Measurements from ENCODE around the gene ZFP57.

Gene ZFP57

DNA sequence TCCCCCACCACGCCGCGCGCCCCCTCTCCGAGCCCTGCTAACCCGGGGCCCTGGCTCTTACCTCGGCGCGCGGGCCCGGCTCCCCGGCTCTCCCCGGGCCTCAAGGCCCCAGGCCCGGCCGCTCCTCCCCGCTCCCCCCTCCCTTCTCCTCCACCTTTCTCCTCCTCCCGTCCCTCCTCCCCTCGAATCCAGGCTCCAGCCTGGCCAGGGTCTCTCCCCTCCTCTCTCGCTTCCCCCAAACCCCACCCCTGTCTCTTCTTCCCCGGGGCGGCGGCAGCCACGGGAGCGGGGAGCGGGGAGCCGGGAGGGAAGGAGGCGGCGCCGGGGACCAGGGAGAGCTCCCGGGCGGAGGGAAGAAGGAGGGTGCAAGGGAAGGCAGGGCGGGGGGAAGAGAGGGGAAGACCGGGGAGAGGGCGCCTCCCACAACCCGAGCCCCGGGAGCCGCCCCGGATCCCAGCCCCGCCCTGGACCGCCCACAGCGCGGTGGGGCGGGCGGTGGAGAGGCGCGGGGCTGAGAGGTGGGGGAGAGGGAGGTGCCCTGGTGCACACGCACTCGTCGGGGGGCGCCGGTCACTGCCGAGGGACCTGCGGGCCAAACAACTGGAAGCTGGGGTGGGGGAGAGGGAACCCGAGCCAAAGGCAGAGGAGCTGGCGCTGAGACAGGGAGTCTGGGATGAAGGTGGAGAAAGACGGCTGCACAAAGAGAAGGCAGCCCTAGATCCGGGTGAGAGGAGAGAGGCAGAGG is 48.0 kb downstream of the ZFP57 start, which contains the start of gene GABBR1:
TSS of gene GABBR1 (minus strand) at position 395 of the 745 bp plus-strand sequence. CDS start 798 bp downstream, outside the sequence.
- Histone ChIP-seq H3K4me1 (ENCODE audit: control insufficient read depth, low read depth, low read length) (peaks cover 4% of the 10 kb centered on the region), H4K5ac (ENCODE audit: low read length) (no peak within 1 kb of the TSS), H3K4ac (ENCODE audit: low read depth, low read length) (peak within 1 kb of the TSS; percentile 65), H2BK15ac (replicated peaks; ENCODE audit: low read depth) (no peak within 1 kb of the TSS), H2BK120ac (ENCODE audit: low read depth, low read length) (peak within 1 kb of the TSS; percentile 76), H3K79me1 (ENCODE audit: low read length) (peaks cover 7% of the 10 kb centered on the region), H3K36me3 (ENCODE audit: control insufficient read depth, insufficient read depth, low read length) (no peaks in the 10 kb centered on the region), H2AK5ac (ENCODE audit: low read length) (peak within 1 kb of the TSS; percentile 98), H3K79me2 (ENCODE audit: control insufficient read depth, insufficient read depth, low read length) (peaks cover 20% of the 10 kb centered on the region), H3K56ac (ENCODE audit: low read length) (peak within 1 kb of the TSS; percentile 97), H3K27me3 (ENCODE audit: insufficient read depth, low read length, poor library complexity) (no peaks in the 10 kb centered on the region), H4K8ac (ENCODE audit: low read depth, low read length) (peak within 1 kb of the TSS; percentile 83), H3K23ac (ENCODE audit: low read length) (peak within 1 kb of the TSS; percentile 80), H3K18ac (ENCODE audit: low read length) (peak within 1 kb of the TSS; percentile 93), H3K9ac (ENCODE audit: low read length) (peak within 1 kb of the TSS; percentile 93), H3K4me3 (ENCODE audit: low read length) (peak within 1 kb of the TSS; percentile 75), H3K27ac (ENCODE audit: low read depth, low read length) (peak within 1 kb of the TSS; percentile 74), H2BK5ac (ENCODE audit: low read length) (peak within 1 kb of the TSS; percentile 73), H3K4me2 (ENCODE audit: low read length) (peak within 1 kb of the TSS; percentile 99)
- no CpG with 5 or more reads among the region's 57 CpGs for WGBS (ENCODE audit: extremely low coverage, insufficient coverage, low lambda C conversion rate)
- DNase-seq = peak; percentile 94

DNA sequence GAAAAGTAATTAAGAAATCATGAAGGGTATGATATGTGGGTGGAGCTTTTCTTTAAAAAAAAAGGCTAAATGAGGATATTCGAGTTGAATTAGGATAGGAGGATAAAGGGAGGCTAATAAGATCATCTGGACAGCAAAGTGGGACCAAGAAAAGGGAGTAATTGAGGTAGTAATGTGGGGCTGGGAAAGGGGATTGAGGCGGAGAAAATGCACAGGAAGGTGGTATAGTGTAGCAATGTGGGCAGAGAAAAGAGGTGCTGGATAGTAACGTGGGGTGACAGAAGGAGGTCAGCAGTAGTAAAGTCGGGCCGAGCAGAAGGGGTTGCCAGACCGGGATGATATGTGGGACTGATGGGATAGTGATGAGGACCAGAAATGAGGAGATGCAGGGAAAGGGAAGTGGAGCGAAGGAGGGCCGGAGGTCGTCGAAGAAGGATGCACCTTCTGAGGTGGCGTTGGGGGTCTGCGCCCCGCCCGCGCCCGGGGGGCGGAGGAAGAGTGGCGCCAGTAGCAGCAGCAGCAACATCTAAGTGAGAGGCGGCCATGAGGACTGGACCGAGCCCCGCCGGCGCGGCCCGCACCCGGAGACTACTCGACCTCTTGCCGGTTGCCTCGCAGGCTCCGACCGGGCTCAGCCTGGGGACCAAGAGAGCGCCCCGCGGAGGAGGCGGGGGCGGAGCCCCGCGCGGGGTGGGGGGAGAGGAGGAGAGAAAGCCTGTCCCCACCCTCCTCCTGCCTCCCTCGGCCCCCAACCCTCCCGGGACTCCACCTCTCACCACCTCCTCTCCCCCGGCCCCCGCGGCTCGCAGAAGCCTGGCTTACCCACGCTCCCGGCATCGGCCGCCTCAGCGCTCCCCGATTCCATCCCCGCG is 48.9 kb downstream of the ZFP57 start:
- WGBS (ENCODE audit: extremely low coverage, insufficient coverage, low lambda C conversion rate) = no CpG with 5 or more reads among the region's 53 CpGs

DNA sequence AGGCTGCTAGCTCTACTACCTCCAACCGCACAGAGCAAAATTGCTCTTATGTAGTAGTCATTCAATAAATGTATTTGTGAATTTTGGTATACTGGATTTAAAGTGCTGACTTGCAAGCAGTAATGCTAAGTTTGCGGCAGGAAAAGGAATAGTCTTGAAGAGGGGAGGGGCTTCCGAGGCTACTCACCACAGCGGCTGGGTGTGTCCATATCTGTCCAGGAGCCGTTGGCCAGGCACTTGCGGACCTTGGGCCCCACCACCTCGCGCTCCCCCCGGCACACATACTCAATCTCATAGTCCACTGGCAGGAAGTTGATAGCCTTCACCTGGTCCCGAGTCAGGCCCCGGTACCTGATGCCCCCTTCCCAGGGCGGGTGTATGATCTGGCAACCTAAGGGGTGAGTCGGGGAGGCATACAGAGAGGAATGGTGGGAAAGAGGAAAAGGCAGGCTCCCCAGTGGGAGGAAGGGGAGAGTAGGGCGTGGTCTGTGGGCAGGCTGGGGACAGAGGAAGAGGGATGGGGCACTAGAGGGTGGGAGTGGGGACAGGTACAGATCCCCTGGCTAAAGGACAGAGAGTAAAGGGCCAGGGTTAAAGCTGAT is 49.6 kb downstream of the ZFP57 start:
- Histone ChIP-seq H2BK5ac (ENCODE audit: low read length) (no peak overlapping the region), H4K5ac (ENCODE audit: low read length) (no peak overlapping the region), H4K8ac (ENCODE audit: low read depth, low read length) (no peak overlapping the region), H3K4me3 (ENCODE audit: low read length) (peak overlapping the region; percentile 19), H3K36me3 (ENCODE audit: control insufficient read depth, insufficient read depth, low read length) (no peaks in the 10 kb centered on the region), H3K27ac (ENCODE audit: low read depth, low read length) (no peak overlapping the region), H3K4me2 (ENCODE audit: low read length) (peak overlapping the region; percentile 99), H2BK120ac (ENCODE audit: low read depth, low read length) (no peak overlapping the region), H3K4me1 (ENCODE audit: control insufficient read depth, low read depth, low read length) (peaks cover 6% of the 10 kb centered on the region), H2BK15ac (replicated peaks; ENCODE audit: low read depth) (no peak overlapping the region), H3K27me3 (ENCODE audit: insufficient read depth, low read length, poor library complexity) (no peaks in the 10 kb centered on the region), H3K79me1 (ENCODE audit: low read length) (peaks cover 8% of the 10 kb centered on the region), H3K79me2 (ENCODE audit: control insufficient read depth, insufficient read depth, low read length) (peaks cover 34% of the 10 kb centered on the region), H3K18ac (ENCODE audit: low read length) (peak overlapping the region; percentile 0), H3K4ac (ENCODE audit: low read depth, low read length) (no peak overlapping the region), H3K9ac (ENCODE audit: low read length) (peak overlapping the region; percentile 87), H2AK5ac (ENCODE audit: low read length) (no peak overlapping the region), H3K23ac (ENCODE audit: low read length) (no peak overlapping the region), H3K56ac (ENCODE audit: low read length) (peak overlapping the region; percentile 75)
- peak; percentile 60 for DNase-seq
- no CpG with 5 or more reads among the region's 14 CpGs for WGBS (ENCODE audit: extremely low coverage, insufficient coverage, low lambda C conversion rate)

More for the DNA sequence above, 48.9 kb downstream of the ZFP57 start:
- H3K4me2 ChIP-seq (ENCODE audit: low read length) = peak overlapping the region; percentile 99
- peak overlapping the region; percentile 20 for H3K23ac ChIP-seq (ENCODE audit: low read length)
- H2BK15ac ChIP-seq (replicated peaks; ENCODE audit: low read depth) = no peak overlapping the region
- peaks cover 7% of the 10 kb centered on the region for H3K79me1 ChIP-seq (ENCODE audit: low read length)
- no peaks in the 10 kb centered on the region for H3K27me3 ChIP-seq (ENCODE audit: insufficient read depth, low read length, poor library complexity)
- peak overlapping the region; percentile 83 for H4K8ac ChIP-seq (ENCODE audit: low read depth, low read length)
- H2BK120ac ChIP-seq (ENCODE audit: low read depth, low read length) = peak overlapping the region; percentile 76
- H3K27ac ChIP-seq (ENCODE audit: low read depth, low read length) = peak overlapping the region; percentile 74
- peak overlapping the region; percentile 87 for H3K9ac ChIP-seq (ENCODE audit: low read length)
- peaks cover 27% of the 10 kb centered on the region for H3K79me2 ChIP-seq (ENCODE audit: control insufficient read depth, insufficient read depth, low read length)
- peak overlapping the region; percentile 65 for H3K4ac ChIP-seq (ENCODE audit: low read depth, low read length)
- peak; percentile 82 for DNase-seq
- H3K18ac ChIP-seq (ENCODE audit: low read length) = peak overlapping the region; percentile 93
- no peak overlapping the region for H2BK5ac ChIP-seq (ENCODE audit: low read length)
- H3K56ac ChIP-seq (ENCODE audit: low read length) = peak overlapping the region; percentile 97
- peak overlapping the region; percentile 98 for H2AK5ac ChIP-seq (ENCODE audit: low read length)
- H4K5ac ChIP-seq (ENCODE audit: low read length) = no peak overlapping the region
- no peaks in the 10 kb centered on the region for H3K36me3 ChIP-seq (ENCODE audit: control insufficient read depth, insufficient read depth, low read length)
- peaks cover 4% of the 10 kb centered on the region for H3K4me1 ChIP-seq (ENCODE audit: control insufficient read depth, low read depth, low read length)
- peak overlapping the region; percentile 71 for H3K4me3 ChIP-seq (ENCODE audit: low read length)

DNA sequence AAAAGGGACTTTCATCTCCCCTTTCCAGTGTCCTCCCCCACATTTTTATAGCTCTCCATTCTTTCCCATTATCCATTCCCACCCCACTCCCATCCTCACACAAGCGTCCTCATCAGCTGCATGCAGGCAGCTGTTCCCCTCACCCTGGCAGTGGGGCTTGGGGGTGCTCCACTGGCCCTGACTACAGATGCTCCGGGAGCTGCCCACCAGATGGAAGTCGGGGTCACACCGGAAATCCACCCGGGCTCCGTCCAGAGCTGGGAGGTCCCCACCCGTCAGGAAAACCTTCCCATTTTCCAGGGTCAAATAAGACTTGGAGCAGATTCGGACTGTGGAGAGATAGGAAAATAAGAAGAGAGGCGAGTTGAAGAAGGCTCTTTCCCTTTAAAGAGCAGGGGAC is 50.6 kb downstream of the ZFP57 start:
- H4K8ac ChIP-seq (ENCODE audit: low read depth, low read length) = no peak overlapping the region
- no peaks in the 10 kb centered on the region for H3K27me3 ChIP-seq (ENCODE audit: insufficient read depth, low read length, poor library complexity)
- no peak overlapping the region for H2BK5ac ChIP-seq (ENCODE audit: low read length)
- H3K9ac ChIP-seq (ENCODE audit: low read length) = peak overlapping the region; percentile 69
- H3K4me2 ChIP-seq (ENCODE audit: low read length) = peak overlapping the region; percentile 44
- H4K5ac ChIP-seq (ENCODE audit: low read length) = no peak overlapping the region
- no peaks in the 10 kb centered on the region for H3K36me3 ChIP-seq (ENCODE audit: control insufficient read depth, insufficient read depth, low read length)
- H3K4ac ChIP-seq (ENCODE audit: low read depth, low read length) = no peak overlapping the region
- WGBS (ENCODE audit: extremely low coverage, insufficient coverage, low lambda C conversion rate) = no CpG with 5 or more reads among the region's 9 CpGs
- peaks cover 43% of the 10 kb centered on the region for H3K79me2 ChIP-seq (ENCODE audit: control insufficient read depth, insufficient read depth, low read length)
- H3K79me1 ChIP-seq (ENCODE audit: low read length) = peaks cover 11% of the 10 kb centered on the region
- no peak overlapping the region for H2BK120ac ChIP-seq (ENCODE audit: low read depth, low read length)
- peak overlapping the region; percentile 11 for H3K4me3 ChIP-seq (ENCODE audit: low read length)
- H2BK15ac ChIP-seq (replicated peaks; ENCODE audit: low read depth) = no peak overlapping the region
- no peak overlapping the region for H3K27ac ChIP-seq (ENCODE audit: low read depth, low read length)
- no peak overlapping the region for H3K18ac ChIP-seq (ENCODE audit: low read length)
- peak overlapping the region; percentile 13 for H2AK5ac ChIP-seq (ENCODE audit: low read length)
- peak overlapping the region; percentile 73 for H3K56ac ChIP-seq (ENCODE audit: low read length)
- peaks cover 12% of the 10 kb centered on the region for H3K4me1 ChIP-seq (ENCODE audit: control insufficient read depth, low read depth, low read length)
- H3K23ac ChIP-seq (ENCODE audit: low read length) = no peak overlapping the region
- DNase-seq = no peak

DNA sequence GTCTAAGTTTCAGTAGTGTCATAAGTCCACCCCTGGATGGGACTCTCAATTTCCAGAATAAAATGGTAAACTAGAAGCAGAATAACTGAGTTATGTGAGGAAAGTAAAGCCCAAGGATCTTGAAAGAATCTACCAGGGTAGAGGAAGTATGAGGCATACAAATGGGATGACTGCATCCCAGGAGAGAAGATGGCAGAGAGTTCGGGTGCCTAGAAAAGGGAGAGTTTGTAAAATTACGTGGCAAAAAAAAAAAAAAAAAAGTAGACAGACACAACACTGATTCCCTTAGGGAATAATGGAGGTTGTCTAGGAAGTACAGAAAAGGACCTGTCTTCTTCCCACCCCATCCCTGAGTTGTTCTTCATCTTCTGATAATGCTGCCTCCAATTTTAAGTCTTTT is 51.4 kb downstream of the ZFP57 start:
- Histone ChIP-seq H3K4ac (ENCODE audit: low read depth, low read length) (no peak overlapping the region), H4K8ac (ENCODE audit: low read depth, low read length) (no peak overlapping the region), H3K36me3 (ENCODE audit: control insufficient read depth, insufficient read depth, low read length) (no peaks in the 10 kb centered on the region), H3K27me3 (ENCODE audit: insufficient read depth, low read length, poor library complexity) (no peaks in the 10 kb centered on the region), H2BK5ac (ENCODE audit: low read length) (no peak overlapping the region), H3K27ac (ENCODE audit: low read depth, low read length) (no peak overlapping the region), H3K4me2 (ENCODE audit: low read length) (peak overlapping the region; percentile 10), H2AK5ac (ENCODE audit: low read length) (no peak overlapping the region), H3K79me1 (ENCODE audit: low read length) (peaks cover 11% of the 10 kb centered on the region), H3K79me2 (ENCODE audit: control insufficient read depth, insufficient read depth, low read length) (peaks cover 44% of the 10 kb centered on the region), H3K4me1 (ENCODE audit: control insufficient read depth, low read depth, low read length) (peaks cover 18% of the 10 kb centered on the region), H3K56ac (ENCODE audit: low read length) (peak overlapping the region; percentile 30), H3K4me3 (ENCODE audit: low read length) (no peak overlapping the region), H2BK15ac (replicated peaks; ENCODE audit: low read depth) (no peak overlapping the region), H3K23ac (ENCODE audit: low read length) (no peak overlapping the region), H4K5ac (ENCODE audit: low read length) (no peak overlapping the region), H3K18ac (ENCODE audit: low read length) (no peak overlapping the region), H2BK120ac (ENCODE audit: low read depth, low read length) (no peak overlapping the region), H3K9ac (ENCODE audit: low read length) (peak overlapping the region; percentile 97)
- WGBS (ENCODE audit: extremely low coverage, insufficient coverage, low lambda C conversion rate) = no CpG with 5 or more reads among the region's 2 CpGs
- no peak for DNase-seq
